Fibroblast of the aortic adventitia (primary cell): ENCODE data around the gene HBD. TPM values are rescaled to one million over a fixed set of nuclear protein-coding genes. Genes with fewer than 3 reads are reported as not detected.
"Not testable (repeated sequence)": the region's sequence is repeated elsewhere in the genome, so short reads cannot be mapped to it uniquely, and the experiment has no call there.

Experiments used
- DNase-seq: peaks from one replicate; pipeline ENCODE4 v3.0.0-alpha.2; 2010; ENCODE audit warnings: low read depth
- H3K4me3 ChIP-seq: 2 replicates; pipeline ENCODE4 v1.5.1; 2011; ENCODE audit warnings: low read depth, mild to moderate bottlenecking, control low read depth, low read length, moderate library complexity
- total RNA-seq: library from RNA; depleted of rRNA; stranded (reverse); fragments of >200 nt; gene quantifications from 2 replicates; pipeline ENCODE4 v1.2.3, GENCODE V29; 2012; ENCODE audit warnings: low replicate concordance
- TF ChIP-seq, protein P1 (sequence below): IDR thresholded peaks from 2 replicates; pipeline ENCODE4 v1.5.1; 2011; ENCODE audit warnings: mild to moderate bottlenecking, low read length, control low read depth, inconsistent platforms; ENCODE audit not compliant: insufficient read depth

HBD gene
- total RNA-seq, 1 donor: not detected

DNA sequence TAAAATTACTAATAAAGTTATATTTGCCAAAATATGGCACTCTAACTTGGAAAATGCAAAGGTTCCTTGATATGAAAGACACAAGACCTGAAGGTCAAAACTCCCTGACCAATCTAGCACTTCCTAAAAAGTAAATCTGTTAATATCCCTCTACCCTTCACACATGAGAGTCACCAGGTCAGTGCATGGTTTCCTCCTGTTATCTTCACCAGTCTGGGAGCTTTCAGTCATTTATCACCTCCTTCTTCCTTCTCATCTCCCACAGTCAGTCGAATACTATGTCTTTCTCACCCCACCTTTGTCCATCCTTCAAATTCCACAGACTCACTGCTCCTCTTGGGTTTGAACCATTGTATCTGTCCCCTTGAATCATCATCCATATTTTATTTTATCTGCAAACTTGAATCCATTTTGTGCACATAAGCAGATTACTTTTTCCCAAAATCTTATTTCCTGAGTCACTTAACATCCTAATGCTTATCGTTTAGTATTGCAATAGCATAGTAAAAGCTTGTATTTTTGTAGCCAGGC lies 32.8 kb upstream of the HBD start:
- H3K4me3 ChIP-seq: no peak overlapping the region
- no peak for DNase-seq
- TF ChIP-seq, protein P1, sequence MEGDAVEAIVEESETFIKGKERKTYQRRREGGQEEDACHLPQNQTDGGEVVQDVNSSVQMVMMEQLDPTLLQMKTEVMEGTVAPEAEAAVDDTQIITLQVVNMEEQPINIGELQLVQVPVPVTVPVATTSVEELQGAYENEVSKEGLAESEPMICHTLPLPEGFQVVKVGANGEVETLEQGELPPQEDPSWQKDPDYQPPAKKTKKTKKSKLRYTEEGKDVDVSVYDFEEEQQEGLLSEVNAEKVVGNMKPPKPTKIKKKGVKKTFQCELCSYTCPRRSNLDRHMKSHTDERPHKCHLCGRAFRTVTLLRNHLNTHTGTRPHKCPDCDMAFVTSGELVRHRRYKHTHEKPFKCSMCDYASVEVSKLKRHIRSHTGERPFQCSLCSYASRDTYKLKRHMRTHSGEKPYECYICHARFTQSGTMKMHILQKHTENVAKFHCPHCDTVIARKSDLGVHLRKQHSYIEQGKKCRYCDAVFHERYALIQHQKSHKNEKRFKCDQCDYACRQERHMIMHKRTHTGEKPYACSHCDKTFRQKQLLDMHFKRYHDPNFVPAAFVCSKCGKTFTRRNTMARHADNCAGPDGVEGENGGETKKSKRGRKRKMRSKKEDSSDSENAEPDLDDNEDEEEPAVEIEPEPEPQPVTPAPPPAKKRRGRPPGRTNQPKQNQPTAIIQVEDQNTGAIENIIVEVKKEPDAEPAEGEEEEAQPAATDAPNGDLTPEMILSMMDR: no peak

GRCh38 chr11:5266609-5267008 lies 32.3 kb upstream of the HBD start:
- TF ChIP-seq, protein P1: no peak
- H3K4me3 ChIP-seq: no peak overlapping the region
- no peak for DNase-seq

GRCh38 chr11:5265832-5266231 lies 31.5 kb upstream of the HBD start:
- no peak for DNase-seq
- no peak overlapping the region for H3K4me3 ChIP-seq
- TF ChIP-seq, protein P1: no peak

- DNase-seq: no peak
- TF ChIP-seq, protein P1: no peak
These were observed 24.4 kb upstream of the HBD start for GRCh38 chr11:5258543-5259262.

DNA sequence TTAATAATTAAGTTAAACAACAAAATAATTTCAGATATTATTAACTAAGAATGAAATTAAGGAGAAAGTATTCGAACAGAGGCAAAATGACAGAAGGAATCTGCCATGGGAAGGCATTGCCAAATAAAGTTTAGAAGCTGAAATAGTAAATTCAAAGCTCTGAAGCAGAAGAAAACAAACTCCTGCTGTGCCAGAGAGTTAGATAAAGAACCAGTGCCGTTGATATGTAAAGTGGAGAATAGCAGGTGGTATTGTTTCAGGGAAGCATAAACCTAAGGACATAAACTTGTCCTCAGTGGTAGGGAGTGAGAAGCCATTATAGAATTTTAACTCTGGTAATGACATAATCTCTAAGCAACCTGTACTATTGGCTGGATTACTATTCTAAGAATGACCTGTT lies 23.0 kb upstream of the HBD start:
- TF ChIP-seq, protein P1: no peak
- no peak overlapping the region for H3K4me3 ChIP-seq
- no peak for DNase-seq

More at GRCh38 chr11:5258543-5259262, 24.4 kb upstream of the HBD start:
- H3K4me3 ChIP-seq: no peak overlapping the region

GRCh38 chr11:5254646-5255413 lies 20.5 kb upstream of the HBD start, which contains the start of gene HBG2:
TSS of gene HBG2 (minus strand) at chr11:5254781. CDS start at chr11:5254728, 53 bp downstream.
- peak; percentile 40 for DNase-seq

DNA sequence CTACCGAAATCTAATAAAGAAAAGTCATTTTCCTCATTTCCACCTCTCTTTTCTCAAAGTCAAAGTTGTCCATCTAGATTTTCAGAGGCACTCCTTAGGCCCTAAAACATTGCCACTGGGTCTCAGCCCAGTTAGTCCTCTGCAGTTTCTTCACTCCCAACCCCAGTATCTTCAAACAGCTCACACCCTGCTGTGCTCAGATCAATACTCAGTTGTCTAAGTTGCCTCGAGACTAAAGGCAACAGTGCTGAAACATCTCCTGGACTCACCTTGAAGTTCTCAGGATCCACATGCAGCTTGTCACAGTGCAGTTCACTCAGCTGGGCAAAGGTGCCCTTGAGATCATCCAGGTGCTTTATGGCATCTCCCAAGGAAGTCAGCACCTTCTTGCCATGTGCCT lies 19.7 kb upstream of the HBD start:
- H3K4me3 ChIP-seq, DNase-seq: not testable (repeated sequence)

More at GRCh38 chr11:5254646-5255413, 20.5 kb upstream of the HBD start, which contains the start of gene HBG2:
- H3K4me3 ChIP-seq: not testable (repeated sequence)

- DNase-seq, H3K4me3 ChIP-seq: not testable (repeated sequence)
These were observed 19.2 kb upstream of the HBD start for GRCh38 chr11:5253440-5253839.
